HG02943 (cell line): Measurements from ENCODE around the gene SFXN3.

ENCODE experiments used
- ATAC-seq: cut with Tn5 transposase; IDR thresholded peaks from one replicate; pipeline ENCODE4 v1.9.1; 2021; ENCODE audit warnings: mild to moderate bottlenecking, low read depth, moderate library complexity; ENCODE audit not compliant: unreplicated experiment

The SFXN3 gene

GRCh38 chr10:101031128-101031795 is at the start of gene SFXN3, which contains the start of gene PDZD7:
Gene SFXN3, plus strand, starts transcription at chr10:101031234. Its CDS starts 3,461 bp downstream, at chr10:101034695.
Gene PDZD7, minus strand, starts transcription at chr10:101031129. Its CDS starts 910 bp downstream, at chr10:101030219.
- ATAC-seq: peak; percentile 91

- no peak for ATAC-seq
Measured at GRCh38 chr10:100982916-100983830, 47.9 kb upstream of the SFXN3 start.

- ATAC-seq: no peak
Measured at GRCh38 chr10:100983868-100984671, 47.0 kb upstream of the SFXN3 start.

GRCh38 chr10:100984672-100985177 is 46.3 kb upstream of the SFXN3 start:
- ATAC-seq: no peak

GRCh38 chr10:100985336-100985735 is 45.7 kb upstream of the SFXN3 start:
- ATAC-seq: no peak

- ATAC-seq: no peak
Measured at GRCh38 chr10:100986623-100986951, 44.4 kb upstream of the SFXN3 start.

- peak; percentile 80 for ATAC-seq
Measured at GRCh38 chr10:100986952-100987684, 43.9 kb upstream of the SFXN3 start, which contains the start of the genes MRPL43 and TWNK. Gene MRPL43, minus strand, starts transcription at chr10:100987497. Its CDS starts 54 bp downstream, at chr10:100987443. Gene TWNK, plus strand, starts transcription at chr10:100987543. Its CDS starts 668 bp downstream, at chr10:100988211.

- no peak for ATAC-seq
Measured at GRCh38 chr10:100987685-100988049, 43.4 kb upstream of the SFXN3 start.

- ATAC-seq: no peak
Measured at GRCh38 chr10:100988166-100988565, 42.9 kb upstream of the SFXN3 start.

- no peak for ATAC-seq
Measured at GRCh38 chr10:100989088-100989487, 41.9 kb upstream of the SFXN3 start.

- no peak for ATAC-seq
Measured at GRCh38 chr10:100993986-100994708, 36.9 kb upstream of the SFXN3 start.

GRCh38 chr10:100995181-100995580 is 35.9 kb upstream of the SFXN3 start:
- ATAC-seq: no peak

GRCh38 chr10:100996678-100997359 is 34.2 kb upstream of the SFXN3 start:
- ATAC-seq: no peak

- ATAC-seq: no peak
Measured at GRCh38 chr10:100997360-100998182, 33.5 kb upstream of the SFXN3 start.

- no peak for ATAC-seq
Measured at GRCh38 chr10:100998183-100998990, 32.6 kb upstream of the SFXN3 start.

GRCh38 chr10:100998991-100999741 is 31.9 kb upstream of the SFXN3 start:
- ATAC-seq: peak; percentile 47
